Endothelial cell of umbilical vein (primary cell): ENCODE measurements around the gene RBM25. TPM values are rescaled to one million over a fixed set of nuclear protein-coding genes. Genes with fewer than 3 reads are reported as not detected.

Source experiments
- BruUV-seq: library from RNA; stranded (reverse); fragments of 400-500 nt; replicated peaks from 2 replicates; lab custom pipeline; 2021; lab: Mats Ljungman, UMichigan
- CTCF ChIA-PET: fragments of 300-600, 350-600 bp; sonication (Branson Sonifier 250); formaldehyde crosslinking; loops from one replicate; lab custom pipeline; 2021; ENCODE audit warnings: antibody characterized with exemption, inconsistent platforms; lab: Charles Lee
- POLR2A ChIA-PET: fragments of 300-600, 350-600 bp; sonication (Branson Sonifier 250); formaldehyde crosslinking; loops from one replicate; lab custom pipeline; 2021; ENCODE audit warnings: antibody characterized with exemption, inconsistent platforms; lab: Charles Lee
- DNase-seq: peaks from one replicate; pipeline ENCODE4 v3.0.0-alpha.2; 2011; ENCODE audit warnings: low read depth, low spot score
- FAIRE-seq: peaks from 2 replicates; lab custom pipeline; 2011; peaks lifted over from hg19 to GRCh38; lab: Jason Lieb, UNC
- H2AFZ ChIP-seq: 2 replicates; pipeline ENCODE4 v1.6.0; 2012; ENCODE audit warnings: low read depth, low read length, control low read depth, inconsistent platforms
- H3K27ac ChIP-seq: 2 replicates; pipeline ENCODE4 v1.5.1; 2011; ENCODE audit warnings: low read depth, mild to moderate bottlenecking, control low read depth, low read length, moderate library complexity; ENCODE audit not compliant: insufficient read depth
- H3K27me3 ChIP-seq, 2 experiments: 2 replicates each; pipeline versions ENCODE4 v1.6.0 to v1.6.1; 2011; ENCODE audit warnings: low read length in 2 of 2, mixed read lengths in 1 of 2; ENCODE audit not compliant: control insufficient read depth in 2 of 2, insufficient read depth in 2 of 2
- H3K36me3 ChIP-seq, 2 experiments: 2 replicates in 1 of 2; 3 replicates in 1 of 2; pipeline ENCODE4 v1.5.1; 2011; ENCODE audit warnings: low read length in 2 of 2, mild to moderate bottlenecking in 1 of 2, moderate library complexity in 1 of 2; ENCODE audit not compliant: control insufficient read depth in 2 of 2, insufficient read depth in 2 of 2; ENCODE audit errors: extremely low read depth in 1 of 2
- H3K4me1 ChIP-seq: 3 replicates; pipeline ENCODE4 v1.5.1; 2011; ENCODE audit warnings: mild to moderate bottlenecking, low read length; ENCODE audit not compliant: control insufficient read depth, insufficient read depth; ENCODE audit errors: extremely low read depth
- H3K4me2 ChIP-seq: 2 replicates; pipeline ENCODE4 v1.6.1; 2011; ENCODE audit warnings: low read length, control low read depth, mixed read lengths; ENCODE audit not compliant: insufficient read depth
- H3K4me3 ChIP-seq, 3 experiments: fragments of 200-600 bp in 1 of 3; sonication (generic), shearing (Covaris generic) in 1 of 3; replicated peaks in 1 of 3; 2 replicates each; pipeline ENCODE4 v1.5.1; 2011 to 2016; ENCODE audit warnings: control low read depth in 3 of 3, low read length in 3 of 3, mild to moderate bottlenecking in 2 of 3, inconsistent platforms in 1 of 3, low read depth in 1 of 3, moderate library complexity in 1 of 3; ENCODE audit not compliant: insufficient read depth in 1 of 3
- H3K79me2 ChIP-seq: 2 replicates; pipeline ENCODE4 v1.6.0; 2012; ENCODE audit warnings: low read length, inconsistent platforms; ENCODE audit not compliant: control insufficient read depth, insufficient read depth
- H3K9ac ChIP-seq: replicated peaks from 2 replicates; pipeline ENCODE3; 2011; ENCODE audit warnings: low read length, control low read depth; ENCODE audit not compliant: insufficient read depth; ENCODE audit errors: extremely low read depth
- H3K9me1 ChIP-seq: replicated peaks from 3 replicates; pipeline ENCODE4 v1.6.0; 2011; ENCODE audit warnings: mild to moderate bottlenecking, low read length; ENCODE audit not compliant: control insufficient read depth, insufficient read depth; ENCODE audit errors: extremely low read depth
- H3K9me3 ChIP-seq: replicated peaks from 2 replicates; pipeline ENCODE4 v1.5.1; 2012; ENCODE audit warnings: low read length, inconsistent platforms; ENCODE audit not compliant: control insufficient read depth, insufficient read depth
- H4K20me1 ChIP-seq: replicated peaks from 2 replicates; pipeline ENCODE3; 2011; ENCODE audit warnings: mild to moderate bottlenecking, low read length; ENCODE audit not compliant: control insufficient read depth, insufficient read depth; ENCODE audit errors: extremely low read depth
- EZH2 ChIP-seq: IDR thresholded peaks from 2 replicates; pipeline ENCODE4 v1.6.1; 2012; ENCODE audit warnings: borderline replicate concordance, low read depth, mild to moderate bottlenecking, moderate library complexity, low read length, inconsistent platforms; ENCODE audit not compliant: severe bottlenecking
- GATA2 ChIP-seq: IDR thresholded peaks from 2 replicates; pipeline ENCODE4 v1.7.0; 2011; ENCODE audit warnings: low read depth, mild to moderate bottlenecking, moderate library complexity, mixed read lengths, low read length; ENCODE audit not compliant: insufficient read length, insufficient read depth
- JUN ChIP-seq: IDR thresholded peaks from 2 replicates; pipeline ENCODE4 v1.6.1; 2011; ENCODE audit warnings: borderline replicate concordance, low read depth; ENCODE audit not compliant: insufficient read length, insufficient read depth
- MAX ChIP-seq: IDR thresholded peaks from 2 replicates; pipeline ENCODE4 v1.6.1; 2011; ENCODE audit not compliant: insufficient read depth, insufficient read length
- MYC ChIP-seq: IDR thresholded peaks from one replicate; pipeline ENCODE4 v1.6.1; 2011; ENCODE audit warnings: mild to moderate bottlenecking, low read depth, low read length
- POLR2A ChIP-seq: IDR thresholded peaks from 2 replicates; pipeline ENCODE4 v1.6.1; 2012; ENCODE audit warnings: low read depth, mild to moderate bottlenecking, control low read depth, low read length
- POLR2AphosphoS5 ChIP-seq: IDR thresholded peaks from 2 replicates; pipeline ENCODE4 v1.6.1; 2012; ENCODE audit warnings: low read depth, mild to moderate bottlenecking, control low read depth, low read length, moderate library complexity; ENCODE audit not compliant: insufficient read depth
- dilution Hi-C: fragments of 300-500 bp; cut with MboI; formaldehyde crosslinking; loops from one replicate; pipeline ENCODE4 v1.15.0; 2019; ENCODE audit warnings: low sequenced_read_pairs; ENCODE audit not compliant: extremely low pct_ligation_motif_present
- intact Hi-C: fragments of 100-400 bp; cut with micrococcal nuclease; formaldehyde crosslinking; loops from one replicate; pipeline ENCODE4 v1.10.0; 2022
- polyA plus RNA-seq, 4 experiments: library from polyadenylated mRNA; depleted of rRNA in 3 of 4; stranded (reverse) in 3 of 4; unstranded in 1 of 4; fragments of >200 nt; gene quantifications; 2 replicates each; pipeline versions ENCODE4 v1.2.1 to v1.2.3, GENCODE V29; 2011 to 2012; ENCODE audit warnings: missing spikeins in 1 of 4
- total RNA-seq: library from RNA; stranded (reverse); gene quantifications from 2 replicates; pipeline ENCODE4 v1.2.3, GENCODE V29; 2021
- TF ChIP-seq, protein P1 (sequence below), 2 donors: IDR thresholded peaks; 1 replicate in 1 of 2; 2 replicates in 1 of 2; pipeline ENCODE4 v1.5.1; 2011; ENCODE audit warnings: low read length in 2 of 2, mild to moderate bottlenecking in 2 of 2, moderate library complexity in 2 of 2, control low read depth in 1 of 2, inconsistent platforms in 1 of 2, low read depth in 1 of 2; ENCODE audit not compliant: insufficient read depth in 1 of 2; ENCODE audit errors: extremely low read depth in 1 of 2

The RBM25 gene
- total and polyA plus RNA-seq, 2 donors (not counting 3 experiments of a cell fraction or from before 2014, with no cell fraction given): 20.6 to 86.1 TPM

- TF ChIP-seq GATA2 (no peak), MYC (no peak), POLR2AphosphoS5 (no peak), MAX (no peak)
- Histone ChIP-seq H3K27ac (no peak overlapping the region), H3K27me3 (no peaks in the 10 kb centered on the region), H4K20me1 (no peaks in the 10 kb centered on the region), H3K9me3 (no peaks in the 10 kb centered on the region), H3K36me3 (peaks cover 7% of the 10 kb centered on the region in 2 experiments), H2AFZ (no peak overlapping the region), H3K9ac (no peak overlapping the region), H3K79me2 (peaks cover 24% of the 10 kb centered on the region), H3K4me1 (no peaks in the 10 kb centered on the region), H3K4me3 (no peak overlapping the region), H3K4me2 (no peak overlapping the region), H3K9me1 (no peaks in the 10 kb centered on the region)
- CTCF ChIA-PET: no interaction called here
- no peak for FAIRE-seq
- dilution Hi-C loops: no loop called here
- intact Hi-C loops: no loop called here
- no TSS peak for BruUV-seq
- no peak for DNase-seq
- POLR2A ChIA-PET: no interaction called here
These were observed 87.8 kb downstream of the RBM25 start for GRCh38 chr14:73146111-73146510.

DNA sequence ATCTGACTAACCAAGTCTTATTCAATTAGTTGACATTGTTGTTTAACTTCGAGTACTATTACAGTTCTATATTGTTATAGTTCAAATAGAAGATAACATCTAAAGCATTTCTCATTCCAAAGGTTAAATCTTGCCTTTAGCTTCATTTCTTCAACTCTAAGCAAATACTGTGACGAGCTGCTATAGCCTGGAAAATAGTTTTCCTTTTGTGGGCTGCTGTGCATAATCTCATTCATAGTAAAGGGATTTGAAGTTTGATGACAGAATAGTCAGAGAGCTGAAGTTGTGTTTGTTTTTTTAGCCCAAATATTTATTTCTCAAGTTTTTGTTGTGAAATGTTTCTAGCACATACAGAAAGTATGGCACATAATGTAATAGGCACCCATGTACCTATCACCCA is 91.4 kb downstream of the RBM25 start:
- no peak overlapping the region for H3K9ac ChIP-seq
- no peaks in the 10 kb centered on the region for H4K20me1 ChIP-seq
- no peaks in the 10 kb centered on the region for H3K27me3 ChIP-seq
- POLR2A ChIA-PET: no interaction called here
- no TSS peak for BruUV-seq
- no peaks in the 10 kb centered on the region for H3K9me3 ChIP-seq
- peaks cover 7 to 9% of the 10 kb centered on the region in 2 experiments for H3K36me3 ChIP-seq
- no peak overlapping the region for H2AFZ ChIP-seq
- CTCF ChIA-PET: interaction anchor here (0.7 kb wide), 1 partner anchor 23 kb away, joined by 3 read pairs; no protein-coding TSS in a partner anchor
- H3K4me2 ChIP-seq: no peak overlapping the region
- peaks cover 12% of the 10 kb centered on the region for H3K79me2 ChIP-seq
- FAIRE-seq: no peak
- H3K9me1 ChIP-seq: no peaks in the 10 kb centered on the region
- no peak for TF ChIP-seq JUN
- no peak for TF ChIP-seq POLR2A
- TF ChIP-seq EZH2: no peak
- TF ChIP-seq, protein P1, sequence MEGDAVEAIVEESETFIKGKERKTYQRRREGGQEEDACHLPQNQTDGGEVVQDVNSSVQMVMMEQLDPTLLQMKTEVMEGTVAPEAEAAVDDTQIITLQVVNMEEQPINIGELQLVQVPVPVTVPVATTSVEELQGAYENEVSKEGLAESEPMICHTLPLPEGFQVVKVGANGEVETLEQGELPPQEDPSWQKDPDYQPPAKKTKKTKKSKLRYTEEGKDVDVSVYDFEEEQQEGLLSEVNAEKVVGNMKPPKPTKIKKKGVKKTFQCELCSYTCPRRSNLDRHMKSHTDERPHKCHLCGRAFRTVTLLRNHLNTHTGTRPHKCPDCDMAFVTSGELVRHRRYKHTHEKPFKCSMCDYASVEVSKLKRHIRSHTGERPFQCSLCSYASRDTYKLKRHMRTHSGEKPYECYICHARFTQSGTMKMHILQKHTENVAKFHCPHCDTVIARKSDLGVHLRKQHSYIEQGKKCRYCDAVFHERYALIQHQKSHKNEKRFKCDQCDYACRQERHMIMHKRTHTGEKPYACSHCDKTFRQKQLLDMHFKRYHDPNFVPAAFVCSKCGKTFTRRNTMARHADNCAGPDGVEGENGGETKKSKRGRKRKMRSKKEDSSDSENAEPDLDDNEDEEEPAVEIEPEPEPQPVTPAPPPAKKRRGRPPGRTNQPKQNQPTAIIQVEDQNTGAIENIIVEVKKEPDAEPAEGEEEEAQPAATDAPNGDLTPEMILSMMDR (IDR thresholded peaks at IDR 0.05; ENCODE audit: extremely low read depth in 1 of 2, insufficient read depth in 1 of 2, low read depth in 1 of 2, low read length in 2 of 2): no peak
- no peak overlapping the region for H3K4me3 ChIP-seq
- dilution Hi-C loops (no loop called here), intact Hi-C loops (no loop called here)
- no peaks in the 10 kb centered on the region for H3K4me1 ChIP-seq
- no peak for DNase-seq
- H3K27ac ChIP-seq: no peak overlapping the region
